HEK293 (cell line): ENCODE measurements around the gene SHOC2.
A peak's percentile ranks its signal among the peaks of the same experiment; 100 is the strongest.

ENCODE experiments used
- CTCF ChIA-PET: fragments of 350-600 bp; formaldehyde crosslinking; extraction: SDS; loops from one replicate; lab custom pipeline; 2021; ENCODE audit warnings: antibody characterized with exemption; lab: Yijun Ruan, JAX
- POLR2A ChIA-PET: fragments of 300-600 bp; formaldehyde crosslinking; extraction: SDS; loops from one replicate; lab custom pipeline; 2020; ENCODE audit warnings: antibody characterized with exemption, inconsistent platforms; lab: Yijun Ruan, JAX
- H3K27ac ChIP-seq: fragments of 200-500 bp; sonication (Bioruptor generic); 2 replicates; pipeline ENCODE4 v1.5.1; 2014; ENCODE audit warnings: low read depth, low read length, control low read depth, inconsistent platforms; ENCODE audit errors: extremely low read depth
- H3K36me3 ChIP-seq, 2 experiments: fragments of 200-500 bp in 1 of 2; sonication (Bioruptor generic) in 1 of 2; 1 replicate in 1 of 2; 2 replicates in 1 of 2; pipeline ENCODE4 v1.5.1; 2014 to 2017; ENCODE audit warnings: inconsistent platforms in 2 of 2, low read length in 2 of 2; ENCODE audit not compliant: control insufficient read depth in 2 of 2, insufficient read depth in 1 of 2
- H3K4me1 ChIP-seq: fragments of 200-500 bp; sonication (Bioruptor generic); 2 replicates; pipeline ENCODE4 v1.5.1; 2014; ENCODE audit warnings: mild to moderate bottlenecking, low read length, inconsistent platforms; ENCODE audit not compliant: control insufficient read depth, insufficient read depth
- H3K4me3 ChIP-seq: 2 replicates; pipeline ENCODE4 v1.5.1; 2011; ENCODE audit warnings: low read depth, mild to moderate bottlenecking, control low read depth, low read length, moderate library complexity
- H3K9me3 ChIP-seq: fragments of 200-500 bp; sonication (Bioruptor generic); 2 replicates; pipeline ENCODE4 v1.5.1; 2014; ENCODE audit warnings: low read depth, low read length, inconsistent platforms; ENCODE audit not compliant: control insufficient read depth, insufficient read depth
- ELK4 ChIP-seq: IDR thresholded peaks from 2 replicates; pipeline ENCODE4 v1.6.1; 2011; ENCODE audit warnings: mild to moderate bottlenecking, low read depth, low read length, borderline replicate concordance
- GLIS2 ChIP-seq: fragments of 450-650 bp; formaldehyde crosslinking; IDR thresholded peaks from 2 replicates; pipeline ENCODE4 v1.5.1; 2016; ENCODE audit warnings: missing biosample characterization, missing genetic modification characterization
- HOXC10 ChIP-seq: sonication (generic); formaldehyde crosslinking; IDR thresholded peaks from 2 replicates; pipeline ENCODE4 v1.8.1; 2023; ENCODE audit warnings: mild to moderate bottlenecking, missing genetic modification reagents
- KLF10 ChIP-seq: fragments of 450-650 bp; IDR thresholded peaks from 2 replicates; pipeline ENCODE4 v1.5.1; 2018; ENCODE audit warnings: missing biosample characterization, mild to moderate bottlenecking, missing genetic modification characterization
- KLF16 ChIP-seq: fragments of 450-650 bp; formaldehyde crosslinking; IDR thresholded peaks from 2 replicates; pipeline ENCODE4 v1.5.1; 2017; ENCODE audit warnings: missing biosample characterization, missing genetic modification characterization
- KLF8 ChIP-seq: fragments of 450-650 bp; formaldehyde crosslinking; IDR thresholded peaks from 2 replicates; pipeline ENCODE4 v1.5.1; 2016; ENCODE audit warnings: missing biosample characterization, missing genetic modification characterization
- OSR2 ChIP-seq: fragments of 450-650 bp; formaldehyde crosslinking; IDR thresholded peaks from 2 replicates; pipeline ENCODE4 v1.5.1; 2016; ENCODE audit warnings: missing biosample characterization, missing genetic modification characterization
- SP2 ChIP-seq: fragments of 450-650 bp; formaldehyde crosslinking; IDR thresholded peaks from 2 replicates; pipeline ENCODE4 v1.5.1; 2016; ENCODE audit warnings: missing biosample characterization, missing genetic modification characterization
- SP3 ChIP-seq: fragments of 450-650 bp; formaldehyde crosslinking; IDR thresholded peaks from 2 replicates; pipeline ENCODE4 v1.5.1; 2016; ENCODE audit warnings: missing biosample characterization, missing genetic modification characterization
- TCF7L2 ChIP-seq: IDR thresholded peaks from 2 replicates; pipeline ENCODE4 v1.6.1; 2011; ENCODE audit warnings: low read depth, mild to moderate bottlenecking, inconsistent platforms, low read length, moderate library complexity, borderline replicate concordance
- WT1 ChIP-seq: fragments of 450-650 bp; formaldehyde crosslinking; IDR thresholded peaks from 2 replicates; pipeline ENCODE4 v1.5.1; 2016; ENCODE audit warnings: missing biosample characterization, missing genetic modification characterization
- ZFP37 ChIP-seq: fragments of 450-650 bp; formaldehyde crosslinking; IDR thresholded peaks from 2 replicates; pipeline ENCODE4 v1.5.1; 2016; ENCODE audit warnings: missing biosample characterization, missing genetic modification characterization
- ZNF366 ChIP-seq: fragments of 450-650 bp; formaldehyde crosslinking; conservative IDR thresholded peaks from 2 replicates; pipeline ENCODE4 v1.5.1; 2016; ENCODE audit warnings: missing biosample characterization, missing genetic modification characterization
- ZNF423 ChIP-seq: fragments of 450-650 bp; formaldehyde crosslinking; IDR thresholded peaks from 2 replicates; pipeline ENCODE4 v1.5.1; 2016; ENCODE audit warnings: missing biosample characterization, missing genetic modification characterization
- ZNF488 ChIP-seq: fragments of 450-650 bp; formaldehyde crosslinking; IDR thresholded peaks from 2 replicates; pipeline ENCODE4 v1.5.1; 2016; ENCODE audit warnings: missing biosample characterization, missing genetic modification characterization
- ZNF513 ChIP-seq: fragments of 450-650 bp; IDR thresholded peaks from 2 replicates; pipeline ENCODE4 v1.5.1; 2018; ENCODE audit warnings: missing biosample characterization, missing genetic modification characterization
- ZNF580 ChIP-seq: fragments of 450-650 bp; formaldehyde crosslinking; IDR thresholded peaks from 2 replicates; pipeline ENCODE4 v1.5.1; 2016; ENCODE audit warnings: missing biosample characterization, missing genetic modification characterization
- ZNF596 ChIP-seq: fragments of 450-650 bp; IDR thresholded peaks from 2 replicates; pipeline ENCODE4 v1.5.0; 2018; ENCODE audit warnings: missing biosample characterization, mild to moderate bottlenecking, missing genetic modification characterization, moderate library complexity
- ZNF660 ChIP-seq: fragments of 450-650 bp; IDR thresholded peaks from 2 replicates; pipeline ENCODE4 v1.5.1; 2018; ENCODE audit warnings: missing biosample characterization, mild to moderate bottlenecking, missing genetic modification characterization
- ZNF677 ChIP-seq: fragments of 450-650 bp; IDR thresholded peaks from 2 replicates; pipeline ENCODE4 v1.5.0; 2018; ENCODE audit warnings: missing biosample characterization, mild to moderate bottlenecking, missing genetic modification characterization, moderate library complexity
- ZNF785 ChIP-seq: fragments of 450-650 bp; formaldehyde crosslinking; IDR thresholded peaks from 2 replicates; pipeline ENCODE4 v1.5.1; 2016; ENCODE audit warnings: missing biosample characterization, missing genetic modification characterization
- ZNF843 ChIP-seq: fragments of 450-650 bp; formaldehyde crosslinking; IDR thresholded peaks from 2 replicates; pipeline ENCODE4 v1.5.1; 2016; ENCODE audit warnings: missing biosample characterization, missing genetic modification characterization
- TF ChIP-seq, protein P1 (sequence below): fragments of 450-650 bp; formaldehyde crosslinking; IDR thresholded peaks from 2 replicates; pipeline ENCODE4 v1.5.1; 2016; ENCODE audit warnings: missing biosample characterization, missing genetic modification characterization, low read depth
- TF ChIP-seq, protein P2 (sequence below): fragments of 450-650 bp; formaldehyde crosslinking; IDR thresholded peaks from 2 replicates; pipeline ENCODE4 v1.5.1; 2016; ENCODE audit warnings: missing biosample characterization, missing genetic modification characterization
- TF ChIP-seq, protein P3 (sequence below): fragments of 450-650 bp; formaldehyde crosslinking; IDR thresholded peaks from 2 replicates; pipeline ENCODE4 v1.5.1; 2016; ENCODE audit warnings: missing biosample characterization, missing genetic modification characterization
- TF ChIP-seq, protein P4 (sequence below): sonication (generic); formaldehyde crosslinking; IDR thresholded peaks from 2 replicates; pipeline ENCODE4 v1.8.1; 2022; ENCODE audit warnings: mild to moderate bottlenecking, moderate library complexity, missing genetic modification reagents

Gene SHOC2

DNA sequence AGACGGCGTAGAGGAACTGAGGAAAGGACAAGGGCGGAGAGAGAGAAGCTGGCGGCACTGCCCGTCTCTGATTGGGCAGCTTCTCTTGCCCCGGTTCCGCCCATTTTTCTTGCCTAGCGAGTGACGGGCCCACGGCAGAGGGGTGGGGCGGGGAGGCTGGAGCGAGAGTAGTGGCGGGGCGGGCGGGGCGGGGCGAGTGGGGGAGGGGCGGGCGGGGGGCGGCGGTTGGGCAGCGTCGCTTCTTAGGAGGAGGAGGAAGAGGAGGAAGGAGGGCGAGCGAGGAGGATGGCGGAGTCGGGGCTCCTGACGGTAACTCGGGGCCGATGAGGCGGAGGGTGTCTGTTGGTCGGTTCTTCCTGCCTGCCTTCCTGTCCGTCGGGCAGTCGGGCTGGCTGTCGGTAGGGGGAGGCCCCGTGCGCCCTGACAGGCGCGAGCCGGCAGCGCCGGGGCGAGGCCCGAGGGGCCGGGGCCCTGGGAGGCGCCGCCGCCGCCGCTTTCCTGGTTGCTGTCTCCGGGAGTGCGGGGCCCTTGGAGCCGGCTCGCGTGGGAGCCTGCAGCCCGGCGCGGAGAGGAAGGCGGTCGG, at the start of gene SHOC2:
Gene SHOC2 (plus strand): TSS at position 256 of the 583 bp plus-strand sequence. CDS start 44,755 bp downstream, outside the sequence.
- Histone ChIP-seq H3K36me3 (no peaks in the 10 kb centered on the region), H3K9me3 (no peaks in the 10 kb centered on the region), H3K4me3 (peak within 1 kb of the TSS; percentile 96), H3K4me1 (peaks cover 34% of the 10 kb centered on the region), H3K27ac (peak within 1 kb of the TSS; percentile 88)
- ChIA-PET CTCF (interaction anchor here (1.4 kb wide), 1 partner anchor 9 kb away, joined by 5 read pairs; no protein-coding TSS in a partner anchor), POLR2A (interaction anchor here (0.5 to 2.9 kb wide), 18 partner anchors 9 to 711 kb away, joined by 3 to 15 read pairs (median 4); partner anchors contain the start of gene PDCD4)
- TF ChIP-seq SP2 (tag by site-specific recombination): peak; percentile 89
- no peak for TF ChIP-seq OSR2 (tag by site-specific recombination)
- TF ChIP-seq, protein P1, sequence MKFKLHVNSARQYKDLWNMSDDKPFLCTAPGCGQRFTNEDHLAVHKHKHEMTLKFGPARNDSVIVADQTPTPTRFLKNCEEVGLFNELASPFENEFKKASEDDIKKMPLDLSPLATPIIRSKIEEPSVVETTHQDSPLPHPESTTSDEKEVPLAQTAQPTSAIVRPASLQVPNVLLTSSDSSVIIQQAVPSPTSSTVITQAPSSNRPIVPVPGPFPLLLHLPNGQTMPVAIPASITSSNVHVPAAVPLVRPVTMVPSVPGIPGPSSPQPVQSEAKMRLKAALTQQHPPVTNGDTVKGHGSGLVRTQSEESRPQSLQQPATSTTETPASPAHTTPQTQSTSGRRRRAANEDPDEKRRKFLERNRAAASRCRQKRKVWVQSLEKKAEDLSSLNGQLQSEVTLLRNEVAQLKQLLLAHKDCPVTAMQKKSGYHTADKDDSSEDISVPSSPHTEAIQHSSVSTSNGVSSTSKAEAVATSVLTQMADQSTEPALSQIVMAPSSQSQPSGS (tag by site-specific recombination): no peak
- TF ChIP-seq KLF16: peak; percentile 63; the same call in 1 of the 2 replicates
- peak; percentile 95 for TF ChIP-seq ZNF366
- TF ChIP-seq ZNF488 (tag by site-specific recombination): no peak
- TF ChIP-seq, protein P2, sequence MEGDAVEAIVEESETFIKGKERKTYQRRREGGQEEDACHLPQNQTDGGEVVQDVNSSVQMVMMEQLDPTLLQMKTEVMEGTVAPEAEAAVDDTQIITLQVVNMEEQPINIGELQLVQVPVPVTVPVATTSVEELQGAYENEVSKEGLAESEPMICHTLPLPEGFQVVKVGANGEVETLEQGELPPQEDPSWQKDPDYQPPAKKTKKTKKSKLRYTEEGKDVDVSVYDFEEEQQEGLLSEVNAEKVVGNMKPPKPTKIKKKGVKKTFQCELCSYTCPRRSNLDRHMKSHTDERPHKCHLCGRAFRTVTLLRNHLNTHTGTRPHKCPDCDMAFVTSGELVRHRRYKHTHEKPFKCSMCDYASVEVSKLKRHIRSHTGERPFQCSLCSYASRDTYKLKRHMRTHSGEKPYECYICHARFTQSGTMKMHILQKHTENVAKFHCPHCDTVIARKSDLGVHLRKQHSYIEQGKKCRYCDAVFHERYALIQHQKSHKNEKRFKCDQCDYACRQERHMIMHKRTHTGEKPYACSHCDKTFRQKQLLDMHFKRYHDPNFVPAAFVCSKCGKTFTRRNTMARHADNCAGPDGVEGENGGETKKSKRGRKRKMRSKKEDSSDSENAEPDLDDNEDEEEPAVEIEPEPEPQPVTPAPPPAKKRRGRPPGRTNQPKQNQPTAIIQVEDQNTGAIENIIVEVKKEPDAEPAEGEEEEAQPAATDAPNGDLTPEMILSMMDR (tag by site-specific recombination): peak; percentile 49; the same call in 1 of the 2 replicates
- TF ChIP-seq, protein P3, sequence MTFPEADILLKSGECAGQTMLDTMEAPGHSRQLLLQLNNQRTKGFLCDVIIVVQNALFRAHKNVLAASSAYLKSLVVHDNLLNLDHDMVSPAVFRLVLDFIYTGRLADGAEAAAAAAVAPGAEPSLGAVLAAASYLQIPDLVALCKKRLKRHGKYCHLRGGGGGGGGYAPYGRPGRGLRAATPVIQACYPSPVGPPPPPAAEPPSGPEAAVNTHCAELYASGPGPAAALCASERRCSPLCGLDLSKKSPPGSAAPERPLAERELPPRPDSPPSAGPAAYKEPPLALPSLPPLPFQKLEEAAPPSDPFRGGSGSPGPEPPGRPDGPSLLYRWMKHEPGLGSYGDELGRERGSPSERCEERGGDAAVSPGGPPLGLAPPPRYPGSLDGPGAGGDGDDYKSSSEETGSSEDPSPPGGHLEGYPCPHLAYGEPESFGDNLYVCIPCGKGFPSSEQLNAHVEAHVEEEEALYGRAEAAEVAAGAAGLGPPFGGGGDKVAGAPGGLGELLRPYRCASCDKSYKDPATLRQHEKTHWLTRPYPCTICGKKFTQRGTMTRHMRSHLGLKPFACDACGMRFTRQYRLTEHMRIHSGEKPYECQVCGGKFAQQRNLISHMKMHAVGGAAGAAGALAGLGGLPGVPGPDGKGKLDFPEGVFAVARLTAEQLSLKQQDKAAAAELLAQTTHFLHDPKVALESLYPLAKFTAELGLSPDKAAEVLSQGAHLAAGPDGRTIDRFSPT (tag by site-specific recombination): peak; percentile 48; the same call in 1 of the 2 replicates
- peak; percentile 95 for TF ChIP-seq ZNF513 (tag by site-specific recombination)
- TF ChIP-seq HOXC10: no peak
- TF ChIP-seq ZNF660 (tag by site-specific recombination): peak; percentile 36; the same call in 1 of the 2 replicates
- peak; percentile 94 for TF ChIP-seq KLF10 (tag by site-specific recombination)
- no peak for TF ChIP-seq ZNF785
- peak; percentile 91; the same call in 1 of the 2 replicates for TF ChIP-seq SP3 (tag by site-specific recombination)
- peak; percentile 83; the same call in 1 of the 2 replicates for TF ChIP-seq KLF8
- TF ChIP-seq WT1 (tag by site-specific recombination): 0 out of 2 replicates have a peak, but pooled peaks have one; percentile 11
- 0 out of 2 replicates have a peak, but pooled peaks have one; percentile 1 for TF ChIP-seq GLIS2 (tag by site-specific recombination)
- no peak for TF ChIP-seq ZNF580 (tag by site-specific recombination)
- TF ChIP-seq TCF7L2: no peak
- TF ChIP-seq ZNF843 (tag by site-specific recombination): no peak
- no peak for TF ChIP-seq ZFP37 (tag by site-specific recombination)
- TF ChIP-seq ZNF596 (tag by site-specific recombination): peak; percentile 55; the same call in 1 of the 2 replicates
- TF ChIP-seq ZNF677 (tag by site-specific recombination): no peak
- no peak for TF ChIP-seq ELK4
- TF ChIP-seq, protein P4, sequence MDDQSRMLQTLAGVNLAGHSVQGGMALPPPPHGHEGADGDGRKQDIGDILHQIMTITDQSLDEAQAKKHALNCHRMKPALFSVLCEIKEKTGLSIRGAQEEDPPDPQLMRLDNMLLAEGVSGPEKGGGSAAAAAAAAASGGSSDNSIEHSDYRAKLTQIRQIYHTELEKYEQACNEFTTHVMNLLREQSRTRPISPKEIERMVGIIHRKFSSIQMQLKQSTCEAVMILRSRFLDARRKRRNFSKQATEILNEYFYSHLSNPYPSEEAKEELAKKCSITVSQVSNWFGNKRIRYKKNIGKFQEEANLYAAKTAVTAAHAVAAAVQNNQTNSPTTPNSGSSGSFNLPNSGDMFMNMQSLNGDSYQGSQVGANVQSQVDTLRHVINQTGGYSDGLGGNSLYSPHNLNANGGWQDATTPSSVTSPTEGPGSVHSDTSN: 0 out of 2 replicates have a peak, but pooled peaks have one; percentile 34
- no peak for TF ChIP-seq ZNF423 (tag by site-specific recombination)
